Suppressor macrophage treated with lipopolysaccharide for 1 hour (primary cell): ENCODE results near the gene NCEH1.

Experiments
- DNase-seq, 3 donors: peaks; one replicate each; pipeline ENCODE4 v3.0.0-alpha.2; 2020 to 2022

Gene NCEH1

GRCh38 chr3:172608575-172608974 is 102.3 kb downstream of the NCEH1 start:
- DNase-seq, result no peak

- peak; percentile 84 to 96 (median 93) for DNase-seq
Observed at GRCh38 chr3:172607305-172608121, 103.4 kb downstream of the NCEH1 start.

GRCh38 chr3:172606021-172606420 is 104.8 kb downstream of the NCEH1 start:
- no peak for DNase-seq

- no peak for DNase-seq
Observed at GRCh38 chr3:172604895-172605646, 105.8 kb downstream of the NCEH1 start.

GRCh38 chr3:172601066-172601832 is 109.6 kb downstream of the NCEH1 start:
- no peak for DNase-seq

GRCh38 chr3:172600644-172601065 is 110.2 kb downstream of the NCEH1 start:
- no peak for DNase-seq

GRCh38 chr3:172598904-172599303 is 112.0 kb downstream of the NCEH1 start:
- DNase-seq, result no peak

- no peak for DNase-seq
Observed at GRCh38 chr3:172596394-172596706, 114.5 kb downstream of the NCEH1 start.

- peak; percentile 85 to 97 (median 91) for DNase-seq
Observed at GRCh38 chr3:172595664-172596393, 115.0 kb downstream of the NCEH1 start.

- peak in 1 of 3 donors; percentile 65 for DNase-seq
Observed at GRCh38 chr3:172594900-172595663, 115.8 kb downstream of the NCEH1 start.

- DNase-seq, result peak in 1 of 3 donors; percentile 45
Observed at GRCh38 chr3:172592898-172593669, 117.8 kb downstream of the NCEH1 start.

GRCh38 chr3:172591876-172592771 is 118.7 kb downstream of the NCEH1 start:
- DNase-seq, result peak; percentile 96 to 99 (median 96)

GRCh38 chr3:172591125-172591605 is 119.7 kb downstream of the NCEH1 start:
- DNase-seq, result no peak

GRCh38 chr3:172586436-172586835 is 124.4 kb downstream of the NCEH1 start:
- peak; percentile 62 to 96 (median 63) for DNase-seq

GRCh38 chr3:172585954-172586353 is 124.9 kb downstream of the NCEH1 start:
- DNase-seq, result no peak

- no peak for DNase-seq
Observed at GRCh38 chr3:172582712-172583111, 128.2 kb downstream of the NCEH1 start.

GRCh38 chr3:172581757-172582166 is 129.1 kb downstream of the NCEH1 start:
- DNase-seq, result peak in 1 of 3 donors; percentile 37

GRCh38 chr3:172580680-172581401 is 130.0 kb downstream of the NCEH1 start:
- DNase-seq, result peak; percentile 41 to 86 (median 63)
